Fibroblast of villous mesenchyme (primary cell): ENCODE data around the gene ASPHD1. TPM values are rescaled to one million over a fixed set of nuclear protein-coding genes. Genes with fewer than 3 reads are reported as not detected.

Experiments used
- DNase-seq: peaks from one replicate; pipeline ENCODE4 v3.0.0-alpha.2; 2010; ENCODE audit warnings: low read depth
- H3K4me3 ChIP-seq: 2 replicates; pipeline ENCODE4 v1.5.1; 2011; ENCODE audit warnings: low read depth, mild to moderate bottlenecking, low read length
- CTCF ChIP-seq: IDR thresholded peaks from 2 replicates; pipeline ENCODE4 v1.5.1; 2012; ENCODE audit warnings: low read depth, mild to moderate bottlenecking, low read length; ENCODE audit not compliant: insufficient read depth
- total RNA-seq: library from RNA; depleted of rRNA; stranded (reverse); fragments of >200 nt; gene quantifications from 2 replicates; pipeline ENCODE4 v1.2.3, GENCODE V29; 2012

Gene ASPHD1
- total RNA-seq = 5.2 and 7.8 TPM in 2 replicates

GRCh38 chr16:29900102-29900887, at the start of gene ASPHD1:
Gene ASPHD1 (plus strand): TSS chr16:29900488. CDS start chr16:29900972, 484 bp downstream.
- DNase-seq = peak; percentile 87
- H3K4me3 ChIP-seq = peak within 1 kb of the TSS; percentile 78
- no peak for TF ChIP-seq CTCF

- TF ChIP-seq CTCF = no peak
These were observed 49.3 kb upstream of the ASPHD1 start for GRCh38 chr16:29850998-29851397.

GRCh38 chr16:29852654-29853053, 47.6 kb upstream of the ASPHD1 start:
- TF ChIP-seq CTCF = no peak
- no peak overlapping the region for H3K4me3 ChIP-seq
- DNase-seq = peak; percentile 44

More at GRCh38 chr16:29850998-29851397, 49.3 kb upstream of the ASPHD1 start:
- H3K4me3 ChIP-seq = no peak overlapping the region
- DNase-seq = no peak

GRCh38 chr16:29854520-29855100, 45.7 kb upstream of the ASPHD1 start:
- H3K4me3 ChIP-seq = no peak overlapping the region
- TF ChIP-seq CTCF = no peak
- no peak for DNase-seq

- no peak for TF ChIP-seq CTCF
- peak; percentile 96 for DNase-seq
These were observed 43.0 kb upstream of the ASPHD1 start for GRCh38 chr16:29857133-29857760.

GRCh38 chr16:29858149-29858849, 42.0 kb upstream of the ASPHD1 start:
- TF ChIP-seq CTCF = no peak
- H3K4me3 ChIP-seq = no peak overlapping the region
- DNase-seq = no peak

More at GRCh38 chr16:29857133-29857760, 43.0 kb upstream of the ASPHD1 start:
- H3K4me3 ChIP-seq = no peak overlapping the region
